HepG2 (cell line): Measurements from ENCODE around the gene XPO5. TPM values are rescaled to one million over a fixed set of nuclear protein-coding genes. Genes with fewer than 3 reads are reported as not detected.

Source experiments
- ATAD3A ChIP-seq: sonication (generic); formaldehyde crosslinking; IDR thresholded peaks from 2 replicates; pipeline ENCODE4 v1.4.0; 2020; ENCODE audit warnings: missing genetic modification reagents
- CBFB ChIP-seq: sonication (generic); formaldehyde crosslinking; IDR thresholded peaks from 2 replicates; pipeline ENCODE4 v1.4.0; 2020; ENCODE audit warnings: missing genetic modification reagents
- CHD2 ChIP-seq: IDR thresholded peaks from 2 replicates; pipeline ENCODE4 v1.6.1; 2011; ENCODE audit warnings: low read depth, low read length, improper control_type of control experiment
- CHD4 ChIP-seq: fragments of 200-600 bp; sonication (generic); IDR thresholded peaks from 2 replicates; pipeline ENCODE4 v1.7.0; 2017; ENCODE audit warnings: mild to moderate bottlenecking, low read length, borderline replicate concordance
- GTF2F1 ChIP-seq: fragments of 150-350 bp; IDR thresholded peaks from 2 replicates; pipeline ENCODE4 v1.6.1; 2014; ENCODE audit warnings: low read length
- HIVEP1 ChIP-seq: sonication (generic); formaldehyde crosslinking; IDR thresholded peaks from 2 replicates; pipeline ENCODE4 v1.4.0; 2020; ENCODE audit warnings: mild to moderate bottlenecking, missing genetic modification reagents
- HMGA1 ChIP-seq: sonication (generic); formaldehyde crosslinking; conservative IDR thresholded peaks from 2 replicates; pipeline ENCODE4 v1.4.0; 2020; ENCODE audit warnings: missing genetic modification reagents
- ISL2 ChIP-seq: sonication (generic); formaldehyde crosslinking; IDR thresholded peaks from 2 replicates; pipeline ENCODE4 v1.5.0; 2020; ENCODE audit warnings: missing genetic modification reagents
- KDM3A ChIP-seq: IDR thresholded peaks from 2 replicates; pipeline ENCODE4 v1.6.1; 2018; ENCODE audit warnings: low read depth, missing compliant biosample characterization
- MEIS2 ChIP-seq: sonication (generic); formaldehyde crosslinking; IDR thresholded peaks from 2 replicates; pipeline ENCODE4 v1.9.0; 2021; ENCODE audit warnings: mild to moderate bottlenecking, missing genetic modification reagents
- MIXL1 ChIP-seq: IDR thresholded peaks from 2 replicates; pipeline ENCODE4 v1.6.1; 2016
- NAIF1 ChIP-seq: sonication (generic); formaldehyde crosslinking; IDR thresholded peaks from 2 replicates; pipeline ENCODE4 v1.5.0; 2020; ENCODE audit warnings: mild to moderate bottlenecking, missing genetic modification reagents, borderline replicate concordance
- PHF8 ChIP-seq: sonication (generic); formaldehyde crosslinking; IDR thresholded peaks from 2 replicates; pipeline ENCODE4 v1.5.0; 2020; ENCODE audit warnings: missing genetic modification reagents
- RBFOX2 ChIP-seq: fragments of 200-400 bp; formaldehyde crosslinking; IDR thresholded peaks from 2 replicates; pipeline ENCODE4 v1.6.1; 2017; ENCODE audit warnings: low read depth, mild to moderate bottlenecking, low read length
- STAT5B ChIP-seq: sonication (generic); formaldehyde crosslinking; IDR thresholded peaks from 2 replicates; pipeline ENCODE4 v1.4.0; 2020; ENCODE audit warnings: missing genetic modification reagents
- TCF7L2 ChIP-seq: IDR thresholded peaks from 2 replicates; pipeline ENCODE4 v1.6.1; 2011; ENCODE audit warnings: mild to moderate bottlenecking, low read depth, low read length, moderate library complexity
- XBP1 ChIP-seq: sonication (generic); formaldehyde crosslinking; IDR thresholded peaks from 2 replicates; pipeline ENCODE4 v1.5.0; 2020; ENCODE audit warnings: missing genetic modification reagents
- ZNF878 ChIP-seq: sonication (generic); formaldehyde crosslinking; IDR thresholded peaks from 2 replicates; pipeline ENCODE4 v1.8.1; 2023; ENCODE audit warnings: mild to moderate bottlenecking, missing genetic modification reagents, moderate library complexity
- polyA plus RNA-seq, 8 experiments: library from polyadenylated mRNA; depleted of rRNA in 3 of 8; stranded (reverse) in 7 of 8; unstranded in 1 of 8; fragments of >200 nt; fragmentation: Illumina TruSeq in 4 of 8; extraction: Trizol in 4 of 8; gene quantifications; 2 replicates each; pipeline versions ENCODE4 v1.2.1 to v1.2.3, GENCODE V29; 2011 to 2016; ENCODE audit warnings: low read depth in 4 of 8, missing spikeins in 1 of 8, mixed read lengths in 1 of 8; ENCODE audit not compliant: insufficient read depth in 1 of 8
- total RNA-seq, 5 experiments: library from RNA; depleted of rRNA; stranded (reverse); fragments of >200 nt; fragmentation: Illumina TruSeq; extraction: Trizol; gene quantifications; 2 replicates each; pipeline ENCODE4 v1.2.3, GENCODE V29; 2016; ENCODE audit warnings: low read depth in 1 of 5
- TF ChIP-seq, protein P1 (sequence below): sonication (generic); formaldehyde crosslinking; IDR thresholded peaks from 2 replicates; pipeline ENCODE4 v1.4.0; 2020; ENCODE audit warnings: missing genetic modification reagents, mild to moderate bottlenecking, borderline replicate concordance
- TF ChIP-seq, protein P2 (sequence below): sonication (generic); formaldehyde crosslinking; IDR thresholded peaks from 2 replicates; pipeline ENCODE4 v1.4.0; 2020; ENCODE audit warnings: missing genetic modification reagents, borderline replicate concordance
- TF ChIP-seq, protein P3 (sequence below): IDR thresholded peaks from 2 replicates; pipeline ENCODE4 v1.6.1; 2016; ENCODE audit warnings: mild to moderate bottlenecking, missing biosample characterization, missing genetic modification reagents
- TF ChIP-seq, protein P4 (sequence below): conservative IDR thresholded peaks from 2 replicates; pipeline ENCODE4 v1.6.1; 2018; ENCODE audit warnings: missing genetic modification reagents
- TF ChIP-seq, protein P5 (sequence below): sonication (generic); formaldehyde crosslinking; IDR thresholded peaks from 2 replicates; pipeline ENCODE4 v1.4.0; 2020; ENCODE audit warnings: missing genetic modification reagents, borderline replicate concordance

The XPO5 gene
- total and polyA plus RNA-seq, 2 of the 13 experiments (the other 11 are each of a cell fraction or from before 2014, with no cell fraction given), result 52.2 to 68.0 TPM

DNA sequence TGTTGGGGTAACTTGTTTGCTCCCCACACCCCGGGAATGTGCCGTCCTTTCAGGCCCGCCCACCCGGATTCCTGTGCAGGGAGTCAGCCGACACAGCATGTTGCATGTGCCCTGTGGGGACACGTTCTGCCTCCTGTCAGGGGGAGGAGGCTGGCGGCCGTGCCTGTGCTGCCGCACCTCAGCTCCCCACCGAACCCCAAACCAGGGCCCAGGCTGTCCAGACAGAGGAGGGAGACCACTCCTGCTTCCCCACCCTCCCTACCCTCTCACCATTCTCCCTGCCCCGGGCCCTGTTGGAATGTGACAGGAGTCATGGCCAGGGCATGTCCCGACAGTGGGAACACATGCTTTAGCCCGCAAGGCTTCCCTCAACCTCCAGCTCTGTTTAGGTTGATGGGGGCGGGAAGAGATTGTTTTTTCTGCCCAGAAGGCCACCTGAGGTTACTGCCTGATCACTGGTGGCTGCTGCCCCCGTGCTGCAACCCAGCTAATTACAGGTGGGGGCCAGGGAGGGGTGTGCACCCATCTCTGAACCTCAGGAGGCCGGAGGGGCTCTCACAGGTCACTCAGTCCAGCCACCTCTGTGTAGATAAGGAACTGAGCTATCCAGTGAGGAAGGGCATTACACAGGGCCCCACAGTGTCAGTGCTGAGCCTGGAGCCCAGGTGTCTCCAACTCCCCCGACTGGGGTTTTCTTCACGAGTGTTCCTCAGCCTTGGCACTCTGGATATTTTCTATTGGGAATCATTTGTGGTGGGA, 79.3 kb downstream of the XPO5 start (continued):
- TF ChIP-seq MEIS2 (0 out of 2 replicates have a peak, but pooled peaks have one; percentile 44), GTF2F1 (no peak), HMGA1 (CRISPR knock-in tag) (no peak), ISL2 (CRISPR knock-in tag) (no peak; the same call in 1 of the 2 replicates), STAT5B (CRISPR knock-in tag) (no peak), NAIF1 (CRISPR knock-in tag) (no peak), ATAD3A (CRISPR knock-in tag) (no peak), CBFB (peak; percentile 72; the same call in 1 of the 2 replicates), CHD2 (no peak), PHF8 (CRISPR knock-in tag) (no peak), CHD4 (no peak), KDM3A (CRISPR knock-in tag) (peak; percentile 62; the same call in 1 of the 2 replicates), HIVEP1 (CRISPR knock-in tag) (0 out of 2 replicates have a peak, but pooled peaks have one; percentile 25), ZNF878 (CRISPR knock-in tag) (no peak), MIXL1 (CRISPR knock-in tag) (peak; percentile 99), XBP1 (CRISPR knock-in tag) (no peak), TCF7L2 (no peak), RBFOX2 (no peak)
- TF ChIP-seq, protein P1, sequence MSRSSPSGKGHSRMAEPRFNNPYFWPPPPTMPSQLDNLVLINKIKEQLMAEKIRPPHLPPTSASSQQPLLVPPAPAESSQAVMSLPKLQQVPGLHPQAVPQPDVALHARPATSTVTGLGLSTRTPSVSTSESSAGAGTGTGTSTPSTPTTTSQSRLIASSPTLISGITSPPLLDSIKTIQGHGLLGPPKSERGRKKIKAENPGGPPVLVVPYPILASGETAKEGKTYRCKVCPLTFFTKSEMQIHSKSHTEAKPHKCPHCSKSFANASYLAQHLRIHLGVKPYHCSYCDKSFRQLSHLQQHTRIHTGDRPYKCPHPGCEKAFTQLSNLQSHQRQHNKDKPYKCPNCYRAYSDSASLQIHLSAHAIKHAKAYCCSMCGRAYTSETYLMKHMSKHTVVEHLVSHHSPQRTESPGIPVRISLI (CRISPR knock-in tag), result peak; percentile 96
- TF ChIP-seq, protein P2, sequence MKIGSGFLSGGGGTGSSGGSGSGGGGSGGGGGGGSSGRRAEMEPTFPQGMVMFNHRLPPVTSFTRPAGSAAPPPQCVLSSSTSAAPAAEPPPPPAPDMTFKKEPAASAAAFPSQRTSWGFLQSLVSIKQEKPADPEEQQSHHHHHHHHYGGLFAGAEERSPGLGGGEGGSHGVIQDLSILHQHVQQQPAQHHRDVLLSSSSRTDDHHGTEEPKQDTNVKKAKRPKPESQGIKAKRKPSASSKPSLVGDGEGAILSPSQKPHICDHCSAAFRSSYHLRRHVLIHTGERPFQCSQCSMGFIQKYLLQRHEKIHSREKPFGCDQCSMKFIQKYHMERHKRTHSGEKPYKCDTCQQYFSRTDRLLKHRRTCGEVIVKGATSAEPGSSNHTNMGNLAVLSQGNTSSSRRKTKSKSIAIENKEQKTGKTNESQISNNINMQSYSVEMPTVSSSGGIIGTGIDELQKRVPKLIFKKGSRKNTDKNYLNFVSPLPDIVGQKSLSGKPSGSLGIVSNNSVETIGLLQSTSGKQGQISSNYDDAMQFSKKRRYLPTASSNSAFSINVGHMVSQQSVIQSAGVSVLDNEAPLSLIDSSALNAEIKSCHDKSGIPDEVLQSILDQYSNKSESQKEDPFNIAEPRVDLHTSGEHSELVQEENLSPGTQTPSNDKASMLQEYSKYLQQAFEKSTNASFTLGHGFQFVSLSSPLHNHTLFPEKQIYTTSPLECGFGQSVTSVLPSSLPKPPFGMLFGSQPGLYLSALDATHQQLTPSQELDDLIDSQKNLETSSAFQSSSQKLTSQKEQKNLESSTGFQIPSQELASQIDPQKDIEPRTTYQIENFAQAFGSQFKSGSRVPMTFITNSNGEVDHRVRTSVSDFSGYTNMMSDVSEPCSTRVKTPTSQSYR (CRISPR knock-in tag), result peak; percentile 63; the same call in 1 of the 2 replicates
- TF ChIP-seq, protein P3, sequence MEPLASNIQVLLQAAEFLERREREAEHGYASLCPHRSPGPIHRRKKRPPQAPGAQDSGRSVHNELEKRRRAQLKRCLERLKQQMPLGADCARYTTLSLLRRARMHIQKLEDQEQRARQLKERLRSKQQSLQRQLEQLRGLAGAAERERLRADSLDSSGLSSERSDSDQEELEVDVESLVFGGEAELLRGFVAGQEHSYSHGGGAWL (CRISPR knock-in tag), result no peak
- TF ChIP-seq, protein P4, sequence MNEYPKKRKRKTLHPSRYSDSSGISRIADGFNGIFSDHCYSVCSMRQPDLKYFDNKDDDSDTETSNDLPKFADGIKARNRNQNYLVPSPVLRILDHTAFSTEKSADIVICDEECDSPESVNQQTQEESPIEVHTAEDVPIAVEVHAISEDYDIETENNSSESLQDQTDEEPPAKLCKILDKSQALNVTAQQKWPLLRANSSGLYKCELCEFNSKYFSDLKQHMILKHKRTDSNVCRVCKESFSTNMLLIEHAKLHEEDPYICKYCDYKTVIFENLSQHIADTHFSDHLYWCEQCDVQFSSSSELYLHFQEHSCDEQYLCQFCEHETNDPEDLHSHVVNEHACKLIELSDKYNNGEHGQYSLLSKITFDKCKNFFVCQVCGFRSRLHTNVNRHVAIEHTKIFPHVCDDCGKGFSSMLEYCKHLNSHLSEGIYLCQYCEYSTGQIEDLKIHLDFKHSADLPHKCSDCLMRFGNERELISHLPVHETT (CRISPR knock-in tag), result no peak
- TF ChIP-seq, protein P5, sequence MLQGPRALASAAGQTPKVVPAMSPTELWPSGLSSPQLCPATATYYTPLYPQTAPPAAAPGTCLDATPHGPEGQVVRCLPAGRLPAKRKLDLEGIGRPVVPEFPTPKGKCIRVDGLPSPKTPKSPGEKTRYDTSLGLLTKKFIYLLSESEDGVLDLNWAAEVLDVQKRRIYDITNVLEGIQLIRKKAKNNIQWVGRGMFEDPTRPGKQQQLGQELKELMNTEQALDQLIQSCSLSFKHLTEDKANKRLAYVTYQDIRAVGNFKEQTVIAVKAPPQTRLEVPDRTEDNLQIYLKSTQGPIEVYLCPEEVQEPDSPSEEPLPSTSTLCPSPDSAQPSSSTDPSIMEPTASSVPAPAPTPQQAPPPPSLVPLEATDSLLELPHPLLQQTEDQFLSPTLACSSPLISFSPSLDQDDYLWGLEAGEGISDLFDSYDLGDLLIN (CRISPR knock-in tag), result no peak
